ENCODE measurements around the gene POLK.
"Not testable (repeated sequence)": the region's sequence is repeated elsewhere in the genome, so short reads cannot be mapped to it uniquely, and the experiment has no call there.

Gene POLK

GRCh38 chr5:75511435-75512382, at the start of gene POLK, which contains the start of gene CERT1:
TSS of gene POLK (plus strand) at chr5:75511891.
TSS of gene CERT1 (minus strand) at chr5:75511629. CDS start at chr5:75511207, 422 bp downstream.
- DNase-seq: peak; percentile 97

- no peak for DNase-seq
Measured at GRCh38 chr5:75463726-75464125, 48.0 kb upstream of the POLK start.

GRCh38 chr5:75465480-75465879, 46.2 kb upstream of the POLK start:
- no peak for DNase-seq

GRCh38 chr5:75466006-75466716, 45.5 kb upstream of the POLK start:
- no peak for DNase-seq

GRCh38 chr5:75468593-75468992, 43.1 kb upstream of the POLK start:
- no peak for DNase-seq

GRCh38 chr5:75469017-75469416, 42.7 kb upstream of the POLK start:
- DNase-seq: no peak

- no peak for DNase-seq
Measured at GRCh38 chr5:75471193-75471592, 40.5 kb upstream of the POLK start.

- no peak for DNase-seq
Measured at GRCh38 chr5:75472973-75473372, 38.7 kb upstream of the POLK start.

- DNase-seq: no peak
Measured at GRCh38 chr5:75473463-75473862, 38.2 kb upstream of the POLK start.

- no peak for DNase-seq
Measured at GRCh38 chr5:75475364-75475763, 36.3 kb upstream of the POLK start.

- DNase-seq: no peak
Measured at GRCh38 chr5:75481024-75481423, 30.7 kb upstream of the POLK start.

GRCh38 chr5:75482482-75482881, 29.2 kb upstream of the POLK start:
- no peak for DNase-seq

GRCh38 chr5:75484605-75485004, 27.1 kb upstream of the POLK start:
- DNase-seq: no peak

GRCh38 chr5:75489847-75490246, 21.8 kb upstream of the POLK start:
- not testable (repeated sequence) for DNase-seq

GRCh38 chr5:75491621-75492020, 20.1 kb upstream of the POLK start:
- DNase-seq: no peak

GRCh38 chr5:75496026-75496425, 15.7 kb upstream of the POLK start:
- DNase-seq: no peak

GRCh38 chr5:75498208-75498777, 13.4 kb upstream of the POLK start:
- DNase-seq: no peak

GRCh38 chr5:75498875-75499274, 12.8 kb upstream of the POLK start:
- DNase-seq: not testable (repeated sequence)

- not testable (repeated sequence) for DNase-seq
Measured at GRCh38 chr5:75505112-75505511, 6.6 kb upstream of the POLK start.

- DNase-seq: no peak
Measured at GRCh38 chr5:75507841-75508240, 3.9 kb upstream of the POLK start.

- DNase-seq: no peak
Measured at GRCh38 chr5:75509546-75509945, 2.1 kb upstream of the POLK start.

GRCh38 chr5:75509956-75510355, 1.7 kb upstream of the POLK start:
- DNase-seq: no peak

GRCh38 chr5:75510417-75510835, 1.3 kb upstream of the POLK start:
- no peak for DNase-seq
